GM19240 (cell line): ENCODE results near the gene MRC2.
A peak's percentile ranks its signal among the peaks of the same experiment; 100 is the strongest.
"Not testable (repeated sequence)": the region's sequence is repeated elsewhere in the genome, so short reads cannot be mapped to it uniquely, and the experiment has no call there.

Experiments used
- DNase-seq: peaks from one replicate; pipeline ENCODE4 v3.0.0; 2011; ENCODE audit warnings: low spot score; ENCODE audit not compliant: insufficient read length

The MRC2 gene

GRCh38 chr17:62696726-62697490 is 69.4 kb downstream of the MRC2 start:
- DNase-seq = no peak

- DNase-seq = not testable (repeated sequence)
These were observed 71.0 kb downstream of the MRC2 start for GRCh38 chr17:62698459-62698858.

GRCh38 chr17:62700964-62701705 is 73.7 kb downstream of the MRC2 start:
- no peak for DNase-seq

GRCh38 chr17:62701706-62702085 is 74.2 kb downstream of the MRC2 start:
- no peak for DNase-seq

- DNase-seq = no peak
These were observed 75.3 kb downstream of the MRC2 start for GRCh38 chr17:62702746-62703260.

- DNase-seq = no peak
These were observed 75.8 kb downstream of the MRC2 start for GRCh38 chr17:62703261-62703775.

GRCh38 chr17:62703776-62704380 is 76.4 kb downstream of the MRC2 start:
- peak; percentile 42 for DNase-seq

GRCh38 chr17:62704381-62704971 is 77.0 kb downstream of the MRC2 start:
- DNase-seq = no peak

- DNase-seq = no peak
These were observed 77.8 kb downstream of the MRC2 start for GRCh38 chr17:62705156-62705777.

- no peak for DNase-seq
These were observed 78.5 kb downstream of the MRC2 start for GRCh38 chr17:62705778-62706597.

- no peak for DNase-seq
These were observed 79.3 kb downstream of the MRC2 start for GRCh38 chr17:62706598-62707424.

GRCh38 chr17:62707425-62707739 is 79.9 kb downstream of the MRC2 start:
- DNase-seq = no peak

- DNase-seq = no peak
These were observed 81.1 kb downstream of the MRC2 start for GRCh38 chr17:62708587-62708986.

- DNase-seq = no peak
These were observed 84.7 kb downstream of the MRC2 start for GRCh38 chr17:62712171-62712581.

GRCh38 chr17:62713086-62713881 is 85.8 kb downstream of the MRC2 start:
- no peak for DNase-seq

- DNase-seq = no peak
These were observed 86.7 kb downstream of the MRC2 start for GRCh38 chr17:62714016-62714777.

- no peak for DNase-seq
These were observed 88.5 kb downstream of the MRC2 start for GRCh38 chr17:62715882-62716390.
